GM12864 (cell line): ENCODE results near the gene IL10.
"Not testable (repeated sequence)": the region's sequence is repeated elsewhere in the genome, so short reads cannot be mapped to it uniquely, and the experiment has no call there.

ENCODE experiments used
- DNase-seq: peaks from one replicate; pipeline ENCODE4 v3.0.0-alpha.2; 2011; ENCODE audit warnings: low read depth
- H3K4me3 ChIP-seq: 2 replicates; pipeline ENCODE4 v1.5.1; 2011; ENCODE audit warnings: mild to moderate bottlenecking, low read depth, low read length, control low read depth
- CTCF ChIP-seq: IDR thresholded peaks from 2 replicates; pipeline ENCODE4 v1.5.1; 2011; ENCODE audit warnings: low read depth, mild to moderate bottlenecking, moderate library complexity, low read length, control low read depth, inconsistent platforms; ENCODE audit errors: missing control alignments

Gene IL10

GRCh38 chr1:206768472-206769303 is 3.6 kb downstream of the IL10 start:
- TF ChIP-seq CTCF, result no peak
- H3K4me3 ChIP-seq, result peak overlapping the region; percentile 69
- no peak for DNase-seq

- no peak for TF ChIP-seq CTCF
- no peak overlapping the region for H3K4me3 ChIP-seq
- no peak for DNase-seq
These were observed 5.9 kb downstream of the IL10 start for GRCh38 chr1:206766251-206766856.

GRCh38 chr1:206765771-206766170 is 6.5 kb downstream of the IL10 start:
- H3K4me3 ChIP-seq, DNase-seq: not testable (repeated sequence)

GRCh38 chr1:206762741-206763364 is 9.4 kb downstream of the IL10 start:
- DNase-seq, H3K4me3 ChIP-seq: not testable (repeated sequence)

- no peak overlapping the region for H3K4me3 ChIP-seq
- TF ChIP-seq CTCF, result no peak
- DNase-seq, result no peak
These were observed 11.0 kb downstream of the IL10 start for GRCh38 chr1:206761159-206761768.

- H3K4me3 ChIP-seq, result no peak overlapping the region
- no peak for TF ChIP-seq CTCF
- no peak for DNase-seq
These were observed 11.7 kb downstream of the IL10 start for GRCh38 chr1:206760590-206760989.

GRCh38 chr1:206757524-206758266 is 14.6 kb downstream of the IL10 start:
- no peak for DNase-seq
- no peak for TF ChIP-seq CTCF
- no peak overlapping the region for H3K4me3 ChIP-seq
